Measurements from ENCODE around the gene GNB5. TPM values are rescaled to one million over a fixed set of nuclear protein-coding genes. Genes with fewer than 3 reads are reported as not detected.
"Not testable (repeated sequence)": the region's sequence is repeated elsewhere in the genome, so short reads cannot be mapped to it uniquely, and the experiment has no call there.

The GNB5 gene
- total and polyA plus RNA-seq, 2 experiments from 2014 or later: 21.3 to 21.6 TPM

- Histone ChIP-seq H3K4me1 (ENCODE audit: insufficient read depth) (no peaks in the 10 kb centered on the region), H4K20me1 (ENCODE audit: insufficient read depth, poor library complexity, severe bottlenecking) (no peaks in the 10 kb centered on the region), H3K4me3 (no peak overlapping the region), H3K9me3 (ENCODE audit: low read depth) (peaks cover 6% of the 10 kb centered on the region), H3K27ac (no peak overlapping the region), H3K4me2 (no peak overlapping the region), H3K9me2 (replicated peaks; ENCODE audit: insufficient read depth) (no peaks in the 10 kb centered on the region), H3K79me2 (no peaks in the 10 kb centered on the region), H3K36me3 (replicated peaks; ENCODE audit: insufficient read depth, low read depth) (no peaks in the 10 kb centered on the region), H2AFZ (no peak overlapping the region), H3K27me3 (no peaks in the 10 kb centered on the region)
- 88% methylated on average over 5 of the region's 5 CpGs for WGBS (ENCODE audit: low lambda C conversion rate, missing lambda C conversion rate)
- no peak for DNase-seq (ENCODE audit: low spot score)
- TF ChIP-seq EZH2 (IDR thresholded peaks at IDR 0.05; ENCODE audit: borderline replicate concordance) (no peak), EZH2phosphoT487 (IDR thresholded peaks at IDR 0.05; ENCODE audit: low read depth, severe bottlenecking, unreplicated experiment) (no peak)
- TF ChIP-seq, protein P1, sequence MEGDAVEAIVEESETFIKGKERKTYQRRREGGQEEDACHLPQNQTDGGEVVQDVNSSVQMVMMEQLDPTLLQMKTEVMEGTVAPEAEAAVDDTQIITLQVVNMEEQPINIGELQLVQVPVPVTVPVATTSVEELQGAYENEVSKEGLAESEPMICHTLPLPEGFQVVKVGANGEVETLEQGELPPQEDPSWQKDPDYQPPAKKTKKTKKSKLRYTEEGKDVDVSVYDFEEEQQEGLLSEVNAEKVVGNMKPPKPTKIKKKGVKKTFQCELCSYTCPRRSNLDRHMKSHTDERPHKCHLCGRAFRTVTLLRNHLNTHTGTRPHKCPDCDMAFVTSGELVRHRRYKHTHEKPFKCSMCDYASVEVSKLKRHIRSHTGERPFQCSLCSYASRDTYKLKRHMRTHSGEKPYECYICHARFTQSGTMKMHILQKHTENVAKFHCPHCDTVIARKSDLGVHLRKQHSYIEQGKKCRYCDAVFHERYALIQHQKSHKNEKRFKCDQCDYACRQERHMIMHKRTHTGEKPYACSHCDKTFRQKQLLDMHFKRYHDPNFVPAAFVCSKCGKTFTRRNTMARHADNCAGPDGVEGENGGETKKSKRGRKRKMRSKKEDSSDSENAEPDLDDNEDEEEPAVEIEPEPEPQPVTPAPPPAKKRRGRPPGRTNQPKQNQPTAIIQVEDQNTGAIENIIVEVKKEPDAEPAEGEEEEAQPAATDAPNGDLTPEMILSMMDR (IDR thresholded peaks at IDR 0.05; ENCODE audit: poor library complexity): no peak
Observed at GRCh38 chr15:52086011-52086786, 105.0 kb downstream of the GNB5 start.

GRCh38 chr15:52085299-52085698 lies 105.9 kb downstream of the GNB5 start:
- no peak for DNase-seq (ENCODE audit: low spot score)
- no peak for TF ChIP-seq EZH2phosphoT487 (IDR thresholded peaks at IDR 0.05; ENCODE audit: low read depth, severe bottlenecking, unreplicated experiment)
- TF ChIP-seq, protein P1 (IDR thresholded peaks at IDR 0.05; ENCODE audit: poor library complexity): no peak
- TF ChIP-seq EZH2 (IDR thresholded peaks at IDR 0.05; ENCODE audit: borderline replicate concordance): no peak

DNA sequence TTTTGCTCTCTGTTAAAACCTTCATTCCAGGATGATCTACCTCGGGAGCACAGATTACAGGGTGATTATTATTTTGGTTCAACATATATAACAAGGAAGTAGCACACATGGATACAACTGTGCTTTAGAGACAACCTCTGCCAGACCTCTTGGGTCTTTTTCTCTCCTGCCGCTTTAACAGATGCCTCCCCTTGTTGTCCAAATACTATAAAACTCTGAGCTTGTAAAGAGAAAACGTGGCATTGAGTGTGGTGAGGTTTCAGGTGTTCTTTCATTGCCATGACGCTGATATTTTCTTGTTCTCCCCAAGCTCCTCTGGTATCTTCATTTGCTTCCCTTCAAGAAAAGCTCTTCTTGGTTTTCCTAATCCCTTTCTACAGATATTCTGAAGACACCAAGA lies 107.6 kb downstream of the GNB5 start:
- no peak overlapping the region for H3K4me3 ChIP-seq
- no peaks in the 10 kb centered on the region for H3K9me2 ChIP-seq (replicated peaks; ENCODE audit: insufficient read depth)

More at GRCh38 chr15:52085299-52085698, 105.9 kb downstream of the GNB5 start:
- Histone ChIP-seq H2AFZ (no peak overlapping the region), H3K9me2 (replicated peaks; ENCODE audit: insufficient read depth) (no peaks in the 10 kb centered on the region), H3K4me1 (ENCODE audit: insufficient read depth) (no peaks in the 10 kb centered on the region), H3K27me3 (no peaks in the 10 kb centered on the region), H3K9me3 (ENCODE audit: low read depth) (peaks cover 6% of the 10 kb centered on the region), H3K4me3 (no peak overlapping the region), H4K20me1 (ENCODE audit: insufficient read depth, poor library complexity, severe bottlenecking) (no peaks in the 10 kb centered on the region), H3K27ac (no peak overlapping the region), H3K36me3 (replicated peaks; ENCODE audit: insufficient read depth, low read depth) (no peaks in the 10 kb centered on the region), H3K79me2 (no peaks in the 10 kb centered on the region), H3K4me2 (no peak overlapping the region)

DNA sequence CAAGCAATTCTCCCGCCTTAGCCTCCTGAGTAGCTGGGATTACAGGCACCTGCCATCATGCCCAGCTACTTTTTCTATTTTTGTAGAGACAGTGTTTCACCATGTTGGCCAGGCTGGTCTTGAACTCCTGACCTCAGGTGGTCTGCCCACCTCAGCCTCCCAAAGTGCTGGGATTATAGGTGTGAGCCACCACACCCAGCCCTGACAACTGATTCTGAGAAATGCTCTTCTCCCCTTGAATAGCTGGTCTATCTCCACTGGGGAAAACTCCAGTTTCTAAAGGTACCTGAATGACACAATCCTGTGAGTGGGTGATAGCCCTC lies 108.2 kb downstream of the GNB5 start:
- H3K4me2 ChIP-seq; H3K79me2 ChIP-seq; H3K4me1 ChIP-seq (ENCODE audit: insufficient read depth); H2AFZ ChIP-seq; H3K27me3 ChIP-seq; H3K36me3 ChIP-seq (replicated peaks; ENCODE audit: insufficient read depth, low read depth); H3K9me2 ChIP-seq (replicated peaks; ENCODE audit: insufficient read depth); H3K27ac ChIP-seq; H3K4me3 ChIP-seq; H3K9me3 ChIP-seq (ENCODE audit: low read depth); DNase-seq (ENCODE audit: low spot score); H4K20me1 ChIP-seq (ENCODE audit: insufficient read depth, poor library complexity, severe bottlenecking): not testable (repeated sequence)
- WGBS (ENCODE audit: low lambda C conversion rate, missing lambda C conversion rate): 100% methylated on average over 1 of the region's 1 CpG

More for the DNA sequence above, 107.6 kb downstream of the GNB5 start:
- peaks cover 6% of the 10 kb centered on the region for H3K9me3 ChIP-seq (ENCODE audit: low read depth)
- TF ChIP-seq, protein P1 (IDR thresholded peaks at IDR 0.05; ENCODE audit: poor library complexity): no peak
- TF ChIP-seq EZH2phosphoT487 (IDR thresholded peaks at IDR 0.05; ENCODE audit: low read depth, severe bottlenecking, unreplicated experiment) (no peak), EZH2 (IDR thresholded peaks at IDR 0.05; ENCODE audit: borderline replicate concordance) (no peak)
- 65% methylated on average over 4 of the region's 4 CpGs for WGBS (ENCODE audit: low lambda C conversion rate, missing lambda C conversion rate)
- DNase-seq (ENCODE audit: low spot score): no peak
- no peaks in the 10 kb centered on the region for H4K20me1 ChIP-seq (ENCODE audit: insufficient read depth, poor library complexity, severe bottlenecking)
- H3K36me3 ChIP-seq (replicated peaks; ENCODE audit: insufficient read depth, low read depth): no peaks in the 10 kb centered on the region
- no peaks in the 10 kb centered on the region for H3K27me3 ChIP-seq
- no peak overlapping the region for H3K27ac ChIP-seq
- H3K4me1 ChIP-seq (ENCODE audit: insufficient read depth): no peaks in the 10 kb centered on the region
- H3K79me2 ChIP-seq: no peaks in the 10 kb centered on the region
- no peak overlapping the region for H2AFZ ChIP-seq
- no peak overlapping the region for H3K4me2 ChIP-seq

Data from hepatocyte (in vitro differentiated cells).